ENCODE data around the gene C1orf159. TPM values are rescaled to one million over a fixed set of nuclear protein-coding genes. Genes with fewer than 3 reads are reported as not detected.

The C1orf159 gene
- total and polyA plus RNA-seq, 9 of the 15 experiments (the other 6 are each of a cell fraction or from before 2014, with no cell fraction given), result 0.28 to 54.9 (median 10.6) TPM

DNA sequence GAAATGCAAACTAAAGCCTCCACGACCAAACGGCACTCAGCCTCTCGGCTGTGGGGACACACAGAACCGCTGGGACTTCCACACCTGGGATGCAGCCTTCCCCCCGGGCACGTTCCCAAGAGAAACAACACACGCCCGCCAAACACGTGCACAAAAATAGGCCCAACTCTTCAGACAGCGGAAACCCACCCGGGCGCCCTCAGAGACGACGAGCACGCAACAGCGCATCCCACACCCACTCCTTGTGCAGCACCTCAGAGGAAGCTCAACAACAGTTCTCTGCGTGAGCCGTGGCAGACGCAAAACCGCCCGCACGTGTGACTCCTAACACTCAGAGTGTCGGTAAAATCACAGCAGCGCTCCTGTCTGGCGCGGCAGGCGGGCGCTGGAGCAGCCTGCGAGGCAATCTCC lies 5.3 kb downstream of the C1orf159 start (continued):
- TF ChIP-seq RBM39 (optimal IDR thresholded peaks at IDR 0.05; ENCODE audit: low read depth, low read length), result no peak
- TF ChIP-seq MEF2D (tag; conservative IDR thresholded peaks at IDR 0.05; ENCODE audit: low read depth), result no peak
- TF ChIP-seq, protein P1, sequence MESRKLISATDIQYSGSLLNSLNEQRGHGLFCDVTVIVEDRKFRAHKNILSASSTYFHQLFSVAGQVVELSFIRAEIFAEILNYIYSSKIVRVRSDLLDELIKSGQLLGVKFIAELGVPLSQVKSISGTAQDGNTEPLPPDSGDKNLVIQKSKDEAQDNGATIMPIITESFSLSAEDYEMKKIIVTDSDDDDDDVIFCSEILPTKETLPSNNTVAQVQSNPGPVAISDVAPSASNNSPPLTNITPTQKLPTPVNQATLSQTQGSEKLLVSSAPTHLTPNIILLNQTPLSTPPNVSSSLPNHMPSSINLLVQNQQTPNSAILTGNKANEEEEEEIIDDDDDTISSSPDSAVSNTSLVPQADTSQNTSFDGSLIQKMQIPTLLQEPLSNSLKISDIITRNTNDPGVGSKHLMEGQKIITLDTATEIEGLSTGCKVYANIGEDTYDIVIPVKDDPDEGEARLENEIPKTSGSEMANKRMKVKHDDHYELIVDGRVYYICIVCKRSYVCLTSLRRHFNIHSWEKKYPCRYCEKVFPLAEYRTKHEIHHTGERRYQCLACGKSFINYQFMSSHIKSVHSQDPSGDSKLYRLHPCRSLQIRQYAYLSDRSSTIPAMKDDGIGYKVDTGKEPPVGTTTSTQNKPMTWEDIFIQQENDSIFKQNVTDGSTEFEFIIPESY (CRISPR knock-in tag; IDR thresholded peaks at IDR 0.05), result peak; percentile 72
- no peak for TF ChIP-seq FOXM1 (IDR thresholded peaks at IDR 0.05; ENCODE audit: low read depth)
- no peak for TF ChIP-seq FOXM1 (CRISPR knock-in tag; IDR thresholded peaks at IDR 0.05; ENCODE audit: low read depth)
- no peak for TF ChIP-seq TGIF2 (CRISPR knock-in tag; IDR thresholded peaks at IDR 0.05)

DNA sequence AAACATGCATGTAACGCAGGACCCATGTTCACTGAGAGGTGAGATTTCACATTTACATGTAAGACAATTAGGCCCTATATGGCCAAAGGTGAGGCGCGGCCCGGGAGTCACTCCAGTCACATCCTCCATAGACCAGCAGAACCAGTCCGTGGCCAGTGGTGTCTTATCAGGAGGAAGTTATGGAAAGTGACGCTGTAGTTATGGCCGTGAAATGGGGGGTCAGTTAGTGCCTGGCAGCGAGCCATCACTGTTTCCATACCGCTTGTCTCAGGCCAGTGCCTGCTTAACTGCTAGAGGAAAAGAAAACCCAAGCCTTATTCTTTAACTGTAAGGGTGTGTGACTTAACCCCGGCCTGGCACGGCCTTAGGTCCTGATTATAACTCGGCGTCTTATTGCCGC lies 6.1 kb downstream of the C1orf159 start:
- Histone ChIP-seq H3K4me2 (ENCODE audit: insufficient read depth, low read length) (peak overlapping the region; percentile 67), H3K79me2 (ENCODE audit: control insufficient read depth, insufficient read depth, low read length) (peaks cover 83% of the 10 kb centered on the region), H2AFZ (ENCODE audit: low read depth, low read length) (peak overlapping the region; percentile 73), H3K27me3 (ENCODE audit: control insufficient read depth in 2 of 2, insufficient read depth in 2 of 2, low read length in 2 of 2) (no peaks in the 10 kb centered on the region), H3K27ac (ENCODE audit: extremely low read depth, low read depth, low read length) (peak overlapping the region; percentile 71), H3K4me3 (peak overlapping the region; percentile 1; the same call in 1 of the 2 replicates), H3K9me1 (ENCODE audit: control insufficient read depth, insufficient read depth, low read length) (no peaks in the 10 kb centered on the region), H3K9ac (ENCODE audit: insufficient read depth in 1 of 2, low read depth in 2 of 2, low read length in 2 of 2) (peak overlapping the region; percentile 21 to 71; a peak in 3 of 4 replicates), H4K20me1 (replicated peaks; ENCODE audit: control insufficient read depth, insufficient read depth, low read length) (no peaks in the 10 kb centered on the region), H3K9me3 (replicated peaks; ENCODE audit: control insufficient read depth, insufficient read depth, low read depth, low read length) (peaks cover 32% of the 10 kb centered on the region), H3K4me1 (replicated peaks in 1 of 2; ENCODE audit: control insufficient read depth in 2 of 2, insufficient read depth in 2 of 2, low read length in 2 of 2) (peaks cover 14 to 33% of the 10 kb centered on the region in 2 experiments; a peak in 4 of 5 replicates), H3K36me3 (ENCODE audit: control insufficient read depth, insufficient read depth, low read length) (peaks cover 28% of the 10 kb centered on the region)
- 4% methylated on average over 14 of the region's 14 CpGs for WGBS (ENCODE audit: insufficient coverage, low coverage, missing lambda C conversion rate)
- FAIRE-seq (peak; percentile 97), DNase-seq (ENCODE audit: extremely low read depth in 1 of 4, low spot score in 3 of 4) (peak; percentile 76 to 95 (median 86)), ATAC-seq (peak; percentile 98)
- ChIA-PET CTCF (ENCODE audit: low intra/inter-chr PET ratio) (no interaction called here), POLR2A (no interaction called here)
- intact Hi-C loops (cut with micrococcal nuclease), result no loop called here
- in situ Hi-C loops (cut with MboI), result no loop called here
- BruUV-seq (replicated peaks), result no TSS peak
- no peak for TF ChIP-seq ZC3H8 (IDR thresholded peaks at IDR 0.05)
- no peak for TF ChIP-seq RBM15 (IDR thresholded peaks at IDR 0.05; ENCODE audit: insufficient read depth, low read length)
- TF ChIP-seq SREBF1 (IDR thresholded peaks at IDR 0.05; ENCODE audit: borderline replicate concordance, low read depth, low read length), result no peak
- TF ChIP-seq ZKSCAN8 (CRISPR knock-in tag; IDR thresholded peaks at IDR 0.05), result 0 out of 2 replicates have a peak, but pooled peaks have one; percentile 45
- no peak for TF ChIP-seq SETDB1 (IDR thresholded peaks at IDR 0.05; ENCODE audit: low read length)
- TF ChIP-seq, protein P2, sequence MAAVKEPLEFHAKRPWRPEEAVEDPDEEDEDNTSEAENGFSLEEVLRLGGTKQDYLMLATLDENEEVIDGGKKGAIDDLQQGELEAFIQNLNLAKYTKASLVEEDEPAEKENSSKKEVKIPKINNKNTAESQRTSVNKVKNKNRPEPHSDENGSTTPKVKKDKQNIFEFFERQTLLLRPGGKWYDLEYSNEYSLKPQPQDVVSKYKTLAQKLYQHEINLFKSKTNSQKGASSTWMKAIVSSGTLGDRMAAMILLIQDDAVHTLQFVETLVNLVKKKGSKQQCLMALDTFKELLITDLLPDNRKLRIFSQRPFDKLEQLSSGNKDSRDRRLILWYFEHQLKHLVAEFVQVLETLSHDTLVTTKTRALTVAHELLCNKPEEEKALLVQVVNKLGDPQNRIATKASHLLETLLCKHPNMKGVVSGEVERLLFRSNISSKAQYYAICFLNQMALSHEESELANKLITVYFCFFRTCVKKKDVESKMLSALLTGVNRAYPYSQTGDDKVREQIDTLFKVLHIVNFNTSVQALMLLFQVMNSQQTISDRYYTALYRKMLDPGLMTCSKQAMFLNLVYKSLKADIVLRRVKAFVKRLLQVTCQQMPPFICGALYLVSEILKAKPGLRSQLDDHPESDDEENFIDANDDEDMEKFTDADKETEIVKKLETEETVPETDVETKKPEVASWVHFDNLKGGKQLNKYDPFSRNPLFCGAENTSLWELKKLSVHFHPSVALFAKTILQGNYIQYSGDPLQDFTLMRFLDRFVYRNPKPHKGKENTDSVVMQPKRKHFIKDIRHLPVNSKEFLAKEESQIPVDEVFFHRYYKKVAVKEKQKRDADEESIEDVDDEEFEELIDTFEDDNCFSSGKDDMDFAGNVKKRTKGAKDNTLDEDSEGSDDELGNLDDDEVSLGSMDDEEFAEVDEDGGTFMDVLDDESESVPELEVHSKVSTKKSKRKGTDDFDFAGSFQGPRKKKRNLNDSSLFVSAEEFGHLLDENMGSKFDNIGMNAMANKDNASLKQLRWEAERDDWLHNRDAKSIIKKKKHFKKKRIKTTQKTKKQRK (IDR thresholded peaks at IDR 0.05; ENCODE audit: borderline replicate concordance, low read depth, low read length), result no peak
- TF ChIP-seq, protein P3, sequence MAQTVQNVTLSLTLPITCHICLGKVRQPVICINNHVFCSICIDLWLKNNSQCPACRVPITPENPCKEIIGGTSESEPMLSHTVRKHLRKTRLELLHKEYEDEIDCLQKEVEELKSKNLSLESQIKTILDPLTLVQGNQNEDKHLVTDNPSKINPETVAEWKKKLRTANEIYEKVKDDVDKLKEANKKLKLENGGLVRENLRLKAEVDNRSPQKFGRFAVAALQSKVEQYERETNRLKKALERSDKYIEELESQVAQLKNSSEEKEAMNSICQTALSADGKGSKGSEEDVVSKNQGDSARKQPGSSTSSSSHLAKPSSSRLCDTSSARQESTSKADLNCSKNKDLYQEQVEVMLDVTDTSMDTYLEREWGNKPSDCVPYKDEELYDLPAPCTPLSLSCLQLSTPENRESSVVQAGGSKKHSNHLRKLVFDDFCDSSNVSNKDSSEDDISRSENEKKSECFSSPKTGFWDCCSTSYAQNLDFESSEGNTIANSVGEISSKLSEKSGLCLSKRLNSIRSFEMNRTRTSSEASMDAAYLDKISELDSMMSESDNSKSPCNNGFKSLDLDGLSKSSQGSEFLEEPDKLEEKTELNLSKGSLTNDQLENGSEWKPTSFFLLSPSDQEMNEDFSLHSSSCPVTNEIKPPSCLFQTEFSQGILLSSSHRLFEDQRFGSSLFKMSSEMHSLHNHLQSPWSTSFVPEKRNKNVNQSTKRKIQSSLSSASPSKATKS (CRISPR knock-in tag; IDR thresholded peaks at IDR 0.05), result no peak
- no peak for TF ChIP-seq ZFP36 (IDR thresholded peaks at IDR 0.05; ENCODE audit: low read depth, low read length, partially characterized antibody)
- TF ChIP-seq NCOA1 (IDR thresholded peaks at IDR 0.05; ENCODE audit: low read depth), result 0 out of 2 replicates have a peak, but pooled peaks have one; percentile 53
